ENCODE measurements around the gene ETS1. TPM values are rescaled to one million over a fixed set of nuclear protein-coding genes. Genes with fewer than 3 reads are reported as not detected.

Gene ETS1
- total RNA-seq, 2 experiments from 2014 or later, result 203 to 466 TPM

DNA sequence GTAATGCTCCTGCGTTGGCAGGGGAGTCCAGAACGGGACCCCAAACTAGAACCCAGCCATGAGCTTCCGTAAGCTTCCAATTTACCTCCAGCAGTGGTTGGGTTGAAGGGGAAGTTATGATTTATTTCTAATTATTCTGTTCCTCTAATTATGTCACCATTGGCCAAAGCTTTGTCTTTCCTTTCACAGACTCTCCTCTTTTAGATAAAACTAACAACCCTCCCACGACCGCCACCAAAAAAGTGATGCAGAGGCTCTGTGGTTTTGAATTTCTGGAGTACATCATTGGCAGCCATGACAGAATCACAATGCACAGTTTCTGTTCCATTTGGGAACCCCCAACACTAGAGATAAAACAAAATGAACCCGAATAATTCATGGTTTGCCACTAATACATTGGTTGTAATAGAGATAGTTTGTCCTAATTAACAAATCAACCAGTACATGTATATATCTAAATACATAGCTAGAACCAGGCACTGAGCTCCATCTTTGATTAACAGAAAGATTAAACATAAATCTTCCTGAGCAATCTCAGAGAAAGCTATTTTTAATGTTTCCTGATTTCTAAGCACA lies 64.3 kb downstream of the ETS1 start:
- TSS peak; percentile 50 for BruUV-seq (replicated peaks)
- Histone ChIP-seq H2AFZ (ENCODE audit: low read length) (peak overlapping the region; percentile 20; the same call in 1 of the 2 replicates), H3K4me2 (ENCODE audit: low read length) (peak overlapping the region; percentile 90), H3K79me2 (ENCODE audit: insufficient read depth, low read depth, low read length) (peaks cover 54% of the 10 kb centered on the region), H3K9me2 (ENCODE audit: insufficient read depth, low read length) (no peaks in the 10 kb centered on the region), H3K36me3 (ENCODE audit: insufficient read depth, low read length) (peaks cover 40% of the 10 kb centered on the region), H3K27ac (ENCODE audit: low read depth, low read length, poor library complexity, severe bottlenecking) (peak overlapping the region; percentile 66), H3K9me3 (ENCODE audit: low read length) (no peaks in the 10 kb centered on the region), H4K20me1 (ENCODE audit: insufficient read depth, low read length) (peaks cover 18% of the 10 kb centered on the region), H3K4me1 (ENCODE audit: insufficient read depth, low read length, poor library complexity, severe bottlenecking) (peaks cover 47% of the 10 kb centered on the region), H3K4me3 (ENCODE audit: low read depth, low read length, poor library complexity, severe bottlenecking) (peak overlapping the region; percentile 98)
- ChIA-PET POLR2A (interaction anchor here (0.6 to 4.6 kb wide), 25 partner anchors 9 to 213 kb away, joined by 3 to 89 read pairs (median 3); no protein-coding TSS in a partner anchor), CTCF (ENCODE audit: unreplicated experiment) (interaction anchor here (1.0 to 1.5 kb wide), 2 partner anchors 31 to 108 kb away, joined by 4 to 5 read pairs; no protein-coding TSS in a partner anchor)
- no peak for TF ChIP-seq EZH2phosphoT487 (IDR thresholded peaks at IDR 0.05; ENCODE audit: borderline replicate concordance, low read depth, low read length)
- TF ChIP-seq CTCF (conservative IDR thresholded peaks at IDR 0.05; ENCODE audit: low read length), result no peak
- no peak for DNase-seq (ENCODE audit: low spot score)
- intact Hi-C loops (cut with micrococcal nuclease; ENCODE audit: unreplicated experiment), result loop anchor here (1.0 to 5.0 kb wide), 5 partner anchors 29 to 1634 kb away; partner anchors contain the start of gene ST14

DNA sequence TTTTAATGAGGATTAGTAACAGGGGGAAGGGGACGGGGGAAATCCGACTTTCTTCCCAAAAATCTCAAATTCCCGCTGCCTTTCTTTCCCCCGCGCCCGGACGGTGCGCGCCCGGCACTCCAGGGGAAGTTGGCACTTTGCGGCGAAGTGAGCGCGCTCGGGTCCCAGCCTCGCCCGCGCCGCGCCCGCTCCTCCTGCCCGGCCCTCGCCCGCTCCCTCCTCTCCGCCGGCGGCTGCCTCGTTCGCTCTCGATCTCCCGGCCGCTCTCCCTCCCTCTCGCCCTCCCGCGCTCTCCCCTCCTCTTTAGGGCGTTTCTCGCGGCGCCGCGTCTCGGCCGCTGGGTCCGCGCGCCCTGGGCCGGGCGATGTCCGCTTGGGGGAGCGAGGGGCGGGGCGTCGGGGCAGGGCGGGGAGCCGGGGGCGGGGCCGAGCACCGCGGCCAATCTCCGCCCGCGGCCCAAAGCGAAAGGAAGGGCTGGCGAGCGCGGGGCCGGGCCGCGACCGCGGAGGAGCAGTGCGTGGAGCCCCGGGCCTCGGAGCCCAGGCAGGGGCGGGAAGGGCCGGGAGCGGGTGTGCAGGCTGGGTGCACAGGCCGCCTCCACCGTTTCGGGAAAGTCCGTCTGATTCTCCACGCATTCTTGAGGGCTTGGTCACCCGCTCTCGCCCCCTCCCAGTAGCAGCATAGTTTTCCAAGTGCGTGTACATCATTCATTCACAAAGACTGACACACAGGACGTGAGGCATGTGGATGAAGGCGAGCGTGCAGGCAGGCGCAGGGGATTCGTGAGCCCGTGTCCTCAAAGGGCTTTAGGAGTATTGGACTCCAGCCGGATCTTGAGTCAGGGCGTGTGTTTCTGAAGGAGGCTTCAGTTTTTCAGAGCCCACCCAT lies 65.1 kb downstream of the ETS1 start:
- no TSS peak for BruUV-seq (replicated peaks)
- peak overlapping the region; percentile 95 for H3K4me2 ChIP-seq (ENCODE audit: low read length)
- intact Hi-C loops (cut with micrococcal nuclease; ENCODE audit: unreplicated experiment), result loop anchor here (1.0 to 5.0 kb wide), 5 partner anchors 30 to 1635 kb away; partner anchors contain the start of gene ST14
- no peak for TF ChIP-seq EZH2phosphoT487 (IDR thresholded peaks at IDR 0.05; ENCODE audit: borderline replicate concordance, low read depth, low read length)
- no peak for TF ChIP-seq CTCF (conservative IDR thresholded peaks at IDR 0.05; ENCODE audit: low read length)
- H3K79me2 ChIP-seq (ENCODE audit: insufficient read depth, low read depth, low read length), result peaks cover 61% of the 10 kb centered on the region
- H3K4me3 ChIP-seq (ENCODE audit: low read depth, low read length, poor library complexity, severe bottlenecking), result peak overlapping the region; percentile 98
- DNase-seq (ENCODE audit: low spot score), result peak; percentile 93
- peak overlapping the region; percentile 20; the same call in 1 of the 2 replicates for H2AFZ ChIP-seq (ENCODE audit: low read length)
- peak overlapping the region; percentile 79 for H3K27ac ChIP-seq (ENCODE audit: low read depth, low read length, poor library complexity, severe bottlenecking)
- no peaks in the 10 kb centered on the region for H3K9me2 ChIP-seq (ENCODE audit: insufficient read depth, low read length)
- peaks cover 25% of the 10 kb centered on the region for H4K20me1 ChIP-seq (ENCODE audit: insufficient read depth, low read length)
- POLR2A ChIA-PET, result interaction anchor here (0.6 to 7.5 kb wide), 33 partner anchors 10 to 214 kb away, joined by 3 to 184 read pairs (median 5); no protein-coding TSS in a partner anchor
- CTCF ChIA-PET (ENCODE audit: unreplicated experiment), result interaction anchor here (1.5 kb wide), 1 partner anchor 31 kb away, joined by 5 read pairs; no protein-coding TSS in a partner anchor
- peaks cover 44% of the 10 kb centered on the region for H3K4me1 ChIP-seq (ENCODE audit: insufficient read depth, low read length, poor library complexity, severe bottlenecking)
- peaks cover 48% of the 10 kb centered on the region for H3K36me3 ChIP-seq (ENCODE audit: insufficient read depth, low read length)
- no peaks in the 10 kb centered on the region for H3K9me3 ChIP-seq (ENCODE audit: low read length)
